Prostate gland (tissue), 2 donors: ENCODE measurements around the gene TK1.

Experiments
- CTCF ChIP-seq, 4 experiments: fragments of 200-600 bp in 2 of 4; fragments of 450-650 bp in 2 of 4; sonication (generic) in 2 of 4; IDR thresholded peaks; 1 replicate in 3 of 4; 2 replicates in 1 of 4; pipeline ENCODE4 v1.5.1; 2016 to 2019; ENCODE audit warnings: antibody characterized with exemption in 4 of 4, mild to moderate bottlenecking in 2 of 4, moderate library complexity in 2 of 4
- POLR2A ChIP-seq: fragments of 450-650 bp; IDR thresholded peaks from one replicate; pipeline ENCODE4 v1.6.1; 2016; ENCODE audit warnings: antibody characterized with exemption, mild to moderate bottlenecking
- POLR2AphosphoS5 ChIP-seq: sonication (generic); formaldehyde crosslinking; IDR thresholded peaks from one replicate; pipeline ENCODE4 v1.6.1; 2017; ENCODE audit warnings: antibody characterized with exemption

- TF ChIP-seq POLR2A (peak; percentile 63), POLR2AphosphoS5 (no peak), CTCF (IDR thresholded peaks at IDR 0.05) (no peak)
These were observed 54.7 kb downstream of the TK1 start for GRCh38 chr17:78132084-78132676.
